C4-2B (cell line): ENCODE data around the gene PARD3.

Source experiments
- H3K27ac ChIP-seq: fragments of 450-650 bp; 2 replicates; pipeline ENCODE4 v1.5.1; 2017
- ZFX ChIP-seq: fragments of 450-650 bp; IDR thresholded peaks from 2 replicates; pipeline ENCODE4 v1.6.1; 2017
- TF ChIP-seq, protein P1 (sequence below): fragments of 450-650 bp; conservative IDR thresholded peaks from 2 replicates; pipeline ENCODE4 v1.5.1; 2017; ENCODE audit warnings: mild to moderate bottlenecking

PARD3 gene

DNA sequence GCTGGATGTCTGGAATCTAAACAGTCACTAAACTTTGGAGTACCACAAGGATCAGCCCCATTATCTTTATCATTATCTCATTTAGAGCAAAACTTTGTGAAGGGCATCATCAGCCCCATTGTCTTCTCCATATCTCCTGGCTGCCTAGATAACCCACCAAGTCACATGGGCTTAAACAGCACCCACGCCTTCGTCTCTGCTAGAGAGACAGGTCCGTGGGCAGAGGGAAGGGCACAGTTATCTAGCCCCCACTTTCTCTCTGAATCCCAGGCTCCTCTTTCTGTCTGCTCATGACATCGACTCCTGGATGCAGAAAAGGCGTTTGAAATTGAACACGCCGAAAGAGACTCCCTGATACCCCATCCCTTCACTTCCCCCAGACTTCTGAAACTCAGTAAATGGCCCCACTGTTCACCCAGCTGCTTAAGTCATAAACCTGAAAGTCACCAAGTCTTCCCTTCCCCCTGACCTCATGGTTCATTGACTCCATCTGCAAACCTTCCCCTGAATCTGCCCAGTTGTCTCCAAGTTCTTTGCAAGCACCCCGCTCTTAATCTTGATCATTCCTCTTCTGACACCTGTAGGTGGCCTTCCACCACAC, 20.9 kb upstream of the PARD3 start:
- no peak for TF ChIP-seq ZFX
- TF ChIP-seq, protein P1, sequence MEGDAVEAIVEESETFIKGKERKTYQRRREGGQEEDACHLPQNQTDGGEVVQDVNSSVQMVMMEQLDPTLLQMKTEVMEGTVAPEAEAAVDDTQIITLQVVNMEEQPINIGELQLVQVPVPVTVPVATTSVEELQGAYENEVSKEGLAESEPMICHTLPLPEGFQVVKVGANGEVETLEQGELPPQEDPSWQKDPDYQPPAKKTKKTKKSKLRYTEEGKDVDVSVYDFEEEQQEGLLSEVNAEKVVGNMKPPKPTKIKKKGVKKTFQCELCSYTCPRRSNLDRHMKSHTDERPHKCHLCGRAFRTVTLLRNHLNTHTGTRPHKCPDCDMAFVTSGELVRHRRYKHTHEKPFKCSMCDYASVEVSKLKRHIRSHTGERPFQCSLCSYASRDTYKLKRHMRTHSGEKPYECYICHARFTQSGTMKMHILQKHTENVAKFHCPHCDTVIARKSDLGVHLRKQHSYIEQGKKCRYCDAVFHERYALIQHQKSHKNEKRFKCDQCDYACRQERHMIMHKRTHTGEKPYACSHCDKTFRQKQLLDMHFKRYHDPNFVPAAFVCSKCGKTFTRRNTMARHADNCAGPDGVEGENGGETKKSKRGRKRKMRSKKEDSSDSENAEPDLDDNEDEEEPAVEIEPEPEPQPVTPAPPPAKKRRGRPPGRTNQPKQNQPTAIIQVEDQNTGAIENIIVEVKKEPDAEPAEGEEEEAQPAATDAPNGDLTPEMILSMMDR: no peak
- H3K27ac ChIP-seq: no peak overlapping the region

DNA sequence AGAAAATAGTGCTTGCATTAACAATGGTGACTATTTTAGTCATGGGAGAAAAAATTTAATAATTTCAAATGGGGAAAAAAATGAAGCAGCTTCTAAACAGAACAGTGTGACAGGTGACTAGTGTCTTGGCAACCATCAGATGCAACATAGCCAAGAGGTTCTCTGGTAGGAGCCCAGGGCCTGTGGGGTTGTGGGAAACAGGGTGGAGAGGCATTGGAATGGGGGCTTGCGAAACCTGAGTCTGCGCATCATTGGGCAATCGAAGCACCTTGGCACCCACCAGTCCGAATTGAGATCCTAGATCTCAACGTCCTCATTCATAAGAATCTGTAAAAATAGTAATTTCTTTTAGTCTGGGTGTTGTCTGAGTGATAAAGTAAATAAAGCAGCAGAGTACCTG, 19.2 kb upstream of the PARD3 start:
- TF ChIP-seq, protein P1: no peak
- TF ChIP-seq ZFX: no peak
- H3K27ac ChIP-seq: no peak overlapping the region

DNA sequence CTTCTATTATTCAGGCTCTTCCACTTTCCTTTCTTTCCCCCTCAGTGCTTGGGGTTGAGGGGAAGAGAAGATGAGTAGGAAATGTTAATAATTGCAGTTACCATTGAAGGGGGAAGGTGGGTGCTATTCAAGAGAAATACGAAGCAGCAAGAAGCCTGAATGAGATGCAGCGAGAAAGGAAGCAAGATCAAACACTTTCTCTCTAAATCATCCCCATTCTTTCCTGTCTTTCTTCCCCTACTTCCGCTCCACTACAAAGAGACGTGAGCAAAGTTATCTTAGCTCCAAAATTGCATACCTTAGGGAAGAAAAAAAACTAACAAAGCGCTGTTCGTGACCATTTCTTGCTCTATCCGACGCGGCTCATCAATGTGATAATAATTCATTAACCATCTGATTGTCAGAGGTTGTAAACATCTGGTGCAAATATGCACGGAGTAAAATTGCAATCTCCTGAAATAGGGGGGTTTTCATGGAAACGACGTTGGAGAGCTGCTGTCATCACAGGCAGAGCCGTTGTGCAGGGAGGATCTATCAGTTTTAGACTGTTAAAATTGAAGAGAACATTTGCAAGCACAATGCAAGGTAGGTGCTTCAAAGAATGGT, 15.2 kb upstream of the PARD3 start:
- H3K27ac ChIP-seq: no peak overlapping the region
- TF ChIP-seq, protein P1: no peak
- TF ChIP-seq ZFX: no peak

DNA sequence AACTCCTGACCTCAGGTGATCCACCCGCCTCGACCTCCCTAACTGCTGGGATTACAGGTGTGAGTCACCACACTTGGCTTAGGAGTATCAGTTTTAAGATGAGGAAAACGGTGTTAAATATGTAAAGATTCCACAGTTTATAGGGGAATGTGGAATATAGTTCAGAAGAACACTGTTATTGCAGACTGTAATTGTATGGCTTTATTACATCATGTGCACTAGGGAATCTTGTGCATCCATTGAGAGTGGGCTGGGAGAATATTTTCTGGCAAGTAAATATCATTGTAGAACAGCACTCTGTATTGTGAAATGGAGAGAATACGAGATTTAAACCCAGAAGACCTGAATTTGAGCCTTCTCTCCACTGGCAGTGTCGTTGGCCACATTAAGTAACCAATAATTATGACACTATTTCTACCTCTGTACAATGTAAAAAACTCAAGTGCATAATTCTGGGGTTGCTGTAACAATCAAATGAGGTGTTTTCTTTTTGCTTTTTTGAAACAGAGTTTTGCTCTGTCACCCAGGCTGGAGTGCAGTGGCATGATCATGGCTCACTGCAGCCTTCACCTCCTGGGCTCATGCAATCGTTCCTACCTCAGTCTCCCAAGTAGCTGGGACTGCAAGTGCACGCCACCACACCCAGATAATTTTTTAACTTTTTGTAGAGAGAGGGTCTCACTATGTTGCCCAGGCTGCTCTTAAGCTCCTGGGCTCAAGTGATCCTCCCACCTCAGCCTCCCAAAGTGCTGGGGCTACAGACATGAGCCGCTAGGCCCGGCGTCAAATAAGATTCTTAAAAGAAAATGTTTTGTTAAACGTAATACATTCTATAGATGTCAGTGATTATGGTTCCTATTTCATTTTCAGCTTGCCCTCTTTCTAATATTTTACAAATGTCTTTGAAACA, 12.0 kb upstream of the PARD3 start:
- TF ChIP-seq, protein P1: no peak
- no peak for TF ChIP-seq ZFX
- no peak overlapping the region for H3K27ac ChIP-seq

DNA sequence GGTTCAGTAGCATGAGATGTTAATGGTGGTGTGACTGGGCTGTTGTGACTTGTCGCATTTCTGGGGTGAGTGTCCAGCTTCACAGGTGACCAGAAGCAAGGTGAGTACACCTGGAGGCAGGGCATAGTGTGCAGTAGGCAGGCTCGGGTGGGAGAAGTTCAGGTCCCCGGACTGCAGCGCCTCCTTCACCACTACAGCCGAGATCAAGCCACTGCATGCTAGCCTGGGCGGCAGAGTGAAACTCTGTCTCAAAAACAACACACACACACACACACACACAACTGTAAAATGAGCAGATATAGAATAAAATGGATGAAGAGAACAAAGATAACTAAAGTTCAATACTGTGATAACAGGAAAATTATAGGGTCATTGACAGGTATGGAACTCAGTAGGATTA, 11.1 kb upstream of the PARD3 start:
- TF ChIP-seq, protein P1: no peak
- TF ChIP-seq ZFX: no peak

DNA sequence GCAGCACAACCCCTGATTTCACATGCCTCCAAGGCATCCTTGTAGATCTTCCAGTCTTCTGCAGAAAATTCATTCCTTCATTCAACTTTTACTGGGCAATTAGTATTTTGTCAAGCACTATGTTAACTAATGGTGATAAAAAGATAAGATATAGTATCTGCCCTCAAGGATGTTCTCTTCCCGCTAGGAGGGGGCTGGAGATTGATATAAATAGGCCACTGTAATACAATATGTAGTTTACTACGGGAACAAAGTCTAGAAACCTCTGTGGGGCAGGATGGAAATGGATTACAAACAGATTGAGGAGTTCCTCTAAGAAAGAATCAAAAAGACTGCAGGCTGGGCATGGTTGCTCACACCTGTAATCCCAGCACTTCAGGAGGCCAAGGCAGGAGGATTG, 10.3 kb upstream of the PARD3 start:
- no peak overlapping the region for H3K27ac ChIP-seq
- no peak for TF ChIP-seq ZFX
- TF ChIP-seq, protein P1: no peak

More for the DNA sequence above, 11.1 kb upstream of the PARD3 start:
- H3K27ac ChIP-seq: no peak overlapping the region

DNA sequence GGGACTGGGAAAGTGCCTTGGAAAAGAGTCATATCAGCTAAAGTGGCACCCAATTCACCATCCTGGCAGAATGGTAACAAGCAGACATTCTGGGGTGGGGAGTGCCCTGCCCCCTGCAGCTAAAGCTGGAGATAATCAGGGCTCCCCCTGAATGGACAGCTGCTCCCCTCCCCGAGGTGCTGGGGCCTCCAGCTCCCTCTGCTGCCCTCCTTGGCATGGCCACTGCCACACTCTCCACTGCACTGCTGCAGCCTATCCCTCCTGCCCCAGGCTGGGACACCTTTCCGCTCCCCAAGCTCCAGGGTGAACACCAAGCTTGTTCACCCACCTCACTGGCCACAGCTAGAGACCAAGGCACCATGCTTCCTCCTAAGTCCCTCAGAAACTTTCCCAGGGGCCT, 9.8 kb upstream of the PARD3 start:
- no peak overlapping the region for H3K27ac ChIP-seq
- no peak for TF ChIP-seq ZFX
- TF ChIP-seq, protein P1: no peak
